GM12878 (cell line): ENCODE data around the gene TMEM208. TPM values are rescaled to one million over a fixed set of nuclear protein-coding genes. Genes with fewer than 3 reads are reported as not detected.

Experiments
- ATAC-seq: fragments of 200-7000 bp; cut with Tn5 transposase; 3 replicates; pipeline ENCODE4 v1.9.1; 2020; ENCODE audit warnings: mild to moderate bottlenecking, moderate library complexity
- BruUV-seq: library from RNA; stranded (reverse); fragments of 400-500 nt; replicated peaks from 2 replicates; lab custom pipeline; 2021; lab: Mats Ljungman, UMichigan
- CTCF ChIA-PET: fragments of 300-600 bp; sonication (Branson Sonifier 250); formaldehyde crosslinking; extraction: SDS; loops from one replicate; lab custom pipeline; 2021; ENCODE audit warnings: inconsistent platforms; lab: Yijun Ruan, JAX
- POLR2A ChIA-PET: fragments of 350-600 bp; formaldehyde crosslinking; extraction: SDS; loops from one replicate; lab custom pipeline; 2021; ENCODE audit warnings: inconsistent platforms; lab: Charles Lee
- RAD21 ChIA-PET: fragments of 300-600 bp; sonication (Branson Sonifier 250); formaldehyde crosslinking; loops from one replicate; lab custom pipeline; 2023; ENCODE audit warnings: antibody characterized with exemption; ENCODE audit not compliant: unreplicated experiment; lab: Charles Lee
- SMC1A ChIA-PET: fragments of 300-600 bp; sonication (Branson Sonifier 250); formaldehyde crosslinking; loops from one replicate; lab custom pipeline; 2023; ENCODE audit not compliant: unreplicated experiment, uncharacterized antibody; lab: Charles Lee
- DNase-seq: peaks from one replicate; pipeline ENCODE4 v3.0.0-alpha.2; 2011; ENCODE audit warnings: low read depth, low spot score
- FAIRE-seq: peaks from 3 replicates; lab custom pipeline; 2011; peaks lifted over from hg19 to GRCh38; lab: Jason Lieb, UNC
- H2AFZ ChIP-seq: 2 replicates; pipeline ENCODE4 v1.6.0; 2011; ENCODE audit warnings: low read depth, low read length, control low read depth; ENCODE audit not compliant: control insufficient read depth
- H3K27ac ChIP-seq: 2 replicates; pipeline ENCODE4 v1.5.1; 2011; ENCODE audit warnings: control low read depth; ENCODE audit not compliant: control insufficient read depth, insufficient read depth
- H3K27me3 ChIP-seq, 2 experiments: replicated peaks in 1 of 2; 2 replicates each; pipeline versions ENCODE4 v1.6.0 to v1.6.1; 2011; ENCODE audit warnings: low read length in 1 of 2; ENCODE audit not compliant: control insufficient read depth in 2 of 2, insufficient read depth in 2 of 2
- H3K36me3 ChIP-seq, 2 experiments: 2 replicates each; pipeline ENCODE4 v1.5.1; 2011; ENCODE audit warnings: low read length in 1 of 2; ENCODE audit not compliant: control insufficient read depth in 2 of 2, insufficient read depth in 2 of 2
- H3K4me1 ChIP-seq: 2 replicates; pipeline ENCODE4 v1.6.1; 2011; ENCODE audit warnings: mild to moderate bottlenecking, low read length, moderate library complexity, mixed read lengths; ENCODE audit not compliant: control insufficient read depth, insufficient read depth
- H3K4me2 ChIP-seq: 2 replicates; pipeline ENCODE4 v1.6.0; 2011; ENCODE audit warnings: control low read depth; ENCODE audit not compliant: control insufficient read depth, insufficient read depth
- H3K4me3 ChIP-seq: fragments of 200-600 bp; sonication (generic); 2 replicates; pipeline ENCODE4 v1.5.1; 2016
- H3K79me2 ChIP-seq: 2 replicates; pipeline ENCODE4 v1.6.0; 2011; ENCODE audit warnings: low read length; ENCODE audit not compliant: control insufficient read depth, insufficient read depth
- H3K9ac ChIP-seq: 2 replicates; pipeline ENCODE4 v1.8.0; 2011; ENCODE audit warnings: low read length, control low read depth, mixed read lengths; ENCODE audit not compliant: control insufficient read depth, insufficient read depth
- H3K9me3 ChIP-seq: replicated peaks from 3 replicates; pipeline ENCODE4 v1.5.1; 2011; ENCODE audit warnings: mild to moderate bottlenecking, low read length; ENCODE audit not compliant: control insufficient read depth, insufficient read depth
- H4K20me1 ChIP-seq: 2 replicates; pipeline ENCODE4 v1.6.0; 2011; ENCODE audit not compliant: control insufficient read depth, insufficient read depth
- ATF7 ChIP-seq: fragments of 450-650 bp; IDR thresholded peaks from 2 replicates; pipeline ENCODE4 v1.6.1; 2016; ENCODE audit warnings: low read depth, mild to moderate bottlenecking
- CREB1 ChIP-seq: IDR thresholded peaks from 2 replicates; pipeline ENCODE4 v1.6.1; 2012; ENCODE audit warnings: low read depth, mild to moderate bottlenecking, inconsistent platforms
- JUNB ChIP-seq: IDR thresholded peaks from 2 replicates; pipeline ENCODE4 v1.6.1; 2016; ENCODE audit warnings: antibody characterized with exemption, mild to moderate bottlenecking
- NR2F1 ChIP-seq: fragments of 450-650 bp; conservative IDR thresholded peaks from 2 replicates; pipeline ENCODE4 v1.6.1; 2017; ENCODE audit warnings: mild to moderate bottlenecking
- RFX5 ChIP-seq: IDR thresholded peaks from 2 replicates; pipeline ENCODE4 v1.6.1; 2011; ENCODE audit warnings: low read depth, low read length, improper control_type of control experiment
- TCF7 ChIP-seq: IDR thresholded peaks from 2 replicates; pipeline ENCODE4 v1.6.1; 2014; ENCODE audit warnings: antibody characterized with exemption, borderline replicate concordance
- WGBS: methylation state at CpG from one replicate; pipeline ENCODE4 v1.1.6; 2016; ENCODE audit warnings: low lambda C conversion rate; ENCODE audit not compliant: insufficient replicate concordance, insufficient coverage; ENCODE audit errors: missing lambda C conversion rate; 5-methylcytosine and 5-hydroxymethylcytosine counted together
- in situ Hi-C: fragments of 300-500 bp; cut with MboI; formaldehyde crosslinking; loops from 9 replicates; pipeline ENCODE4 v1.14.3; 2018; ENCODE audit warnings: mixed read lengths
- intact Hi-C: fragments of 100-400 bp; cut with micrococcal nuclease; formaldehyde crosslinking; loops from one replicate; pipeline ENCODE4 v1.14.2; 2022; ENCODE audit not compliant: unreplicated experiment
- polyA plus RNA-seq, 11 experiments: library from polyadenylated mRNA; depleted of rRNA in 4 of 11; unstranded in 6 of 11; stranded (reverse) in 5 of 11; fragments of >200 nt; fragmentation: Nextera tagmentation in 4 of 11; fragmentation: Illumina TruSeq in 1 of 11; extraction: Ambion mirVana in 4 of 11; extraction: Trizol in 1 of 11; gene quantifications; 1 replicate in 1 of 11; 2 replicates in 10 of 11; pipeline versions ENCODE4 v1.2.1 to v1.2.3, GENCODE V29; 2011 to 2016; ENCODE audit warnings: inconsistent platforms in 2 of 11, missing spikeins in 2 of 11, low read depth in 1 of 11
- total RNA-seq, 4 experiments: library from RNA; depleted of rRNA in 3 of 4; stranded (reverse); fragments of >200 nt in 3 of 4; fragmentation: Illumina TruSeq in 1 of 4; extraction: Trizol in 1 of 4; gene quantifications; 2 replicates each; pipeline versions ENCODE4 v1.2.1 to v1.2.3, GENCODE V29; 2013 to 2021
- TF ChIP-seq, protein P1 (sequence below): fragments of 450-650 bp; IDR thresholded peaks from 2 replicates; pipeline ENCODE4 v1.6.1; 2014; ENCODE audit warnings: mild to moderate bottlenecking
- TF ChIP-seq, protein P2 (sequence below): fragments of 450-650 bp; conservative IDR thresholded peaks from 2 replicates; pipeline ENCODE4 v1.6.1; 2017; ENCODE audit warnings: mild to moderate bottlenecking, moderate library complexity
- TF ChIP-seq, protein P3 (sequence below): IDR thresholded peaks from 2 replicates; pipeline ENCODE4 v1.6.1; 2011; ENCODE audit warnings: mild to moderate bottlenecking, low read depth, low read length, moderate library complexity; ENCODE audit not compliant: insufficient replicate concordance
- TF ChIP-seq, protein P4 (sequence below): IDR thresholded peaks from 2 replicates; pipeline ENCODE4 v1.6.1; 2012; ENCODE audit warnings: low read depth, low read length, improper control_type of control experiment

TMEM208 gene
- total and polyA plus RNA-seq, 10 of the 15 experiments (the other 5 are each of a cell fraction or from before 2014, with no cell fraction given), result 34.1 to 244 (median 54.1) TPM

DNA sequence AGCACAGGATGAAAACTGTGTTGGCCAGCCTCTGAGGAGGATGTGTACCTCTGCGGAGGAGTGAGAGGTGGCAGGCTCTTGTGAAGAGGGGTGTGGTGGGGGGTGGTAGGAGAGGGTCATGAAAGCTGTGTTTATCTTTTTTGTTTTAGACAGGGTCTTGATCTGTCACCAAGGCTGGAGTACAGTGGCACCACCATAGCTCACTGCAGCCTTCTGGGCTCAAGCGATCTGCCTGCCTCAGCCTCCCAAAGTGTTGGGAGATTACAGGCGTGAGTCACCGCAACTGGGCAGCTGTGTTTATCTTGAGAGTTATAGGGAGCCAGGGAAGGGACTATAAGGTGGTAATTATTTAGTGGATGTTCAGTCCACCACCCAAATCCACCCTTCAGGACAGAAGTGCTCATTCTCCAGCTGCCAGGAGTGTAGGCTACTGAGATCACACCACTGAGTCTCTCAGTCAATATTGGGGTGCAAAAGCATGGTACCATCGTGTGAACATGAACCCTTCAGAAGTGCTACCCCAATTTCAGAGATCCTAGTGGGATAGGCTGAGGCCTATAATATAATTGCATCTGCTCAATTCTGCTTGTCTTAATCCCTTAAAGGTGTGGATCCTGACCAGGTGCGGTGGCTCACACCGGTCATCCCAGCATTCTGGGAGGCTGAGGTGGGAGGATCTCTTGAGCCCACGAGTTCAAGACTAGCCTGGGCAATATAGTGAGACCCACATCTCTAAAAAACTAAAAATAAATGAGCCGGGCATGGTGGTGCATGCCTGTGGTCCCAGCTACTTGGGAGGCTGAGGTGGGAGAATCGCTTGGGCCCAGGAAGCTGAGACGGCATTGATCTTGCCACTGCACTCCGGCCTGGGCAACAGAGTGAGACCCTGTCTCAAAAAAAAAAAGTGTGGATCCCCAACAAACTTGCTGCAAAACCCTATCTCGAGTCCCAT, 36.2 kb upstream of the TMEM208 start:
- no peak for FAIRE-seq
- Histone ChIP-seq H3K4me1 (peaks cover 8% of the 10 kb centered on the region), H2AFZ (no peak overlapping the region; the same call in 1 of the 2 replicates), H3K36me3 (peaks cover 9 to 10% of the 10 kb centered on the region in 2 experiments), H3K4me3 (no peak overlapping the region), H3K9ac (no peak overlapping the region), H3K4me2 (no peak overlapping the region)
- ChIA-PET RAD21 (no interaction called here), SMC1A (interaction anchor here (0.7 to 1.1 kb wide), 2 partner anchors 33 to 148 kb away, joined by 3 read pairs; no protein-coding TSS in a partner anchor), CTCF (interaction anchor here (1.0 to 1.7 kb wide), 5 partner anchors 20 to 237 kb away, joined by 3 to 5 read pairs (median 4); partner anchors contain the start of genes NOL3 and TMEM208), POLR2A (interaction anchor here (1.4 kb wide), 1 partner anchor 36 kb away, joined by 5 read pairs; the partner anchor contains the start of gene TMEM208)
- no peak for ATAC-seq
- TF ChIP-seq ATF7, result no peak
- TF ChIP-seq RFX5, result no peak
- TF ChIP-seq, protein P1, sequence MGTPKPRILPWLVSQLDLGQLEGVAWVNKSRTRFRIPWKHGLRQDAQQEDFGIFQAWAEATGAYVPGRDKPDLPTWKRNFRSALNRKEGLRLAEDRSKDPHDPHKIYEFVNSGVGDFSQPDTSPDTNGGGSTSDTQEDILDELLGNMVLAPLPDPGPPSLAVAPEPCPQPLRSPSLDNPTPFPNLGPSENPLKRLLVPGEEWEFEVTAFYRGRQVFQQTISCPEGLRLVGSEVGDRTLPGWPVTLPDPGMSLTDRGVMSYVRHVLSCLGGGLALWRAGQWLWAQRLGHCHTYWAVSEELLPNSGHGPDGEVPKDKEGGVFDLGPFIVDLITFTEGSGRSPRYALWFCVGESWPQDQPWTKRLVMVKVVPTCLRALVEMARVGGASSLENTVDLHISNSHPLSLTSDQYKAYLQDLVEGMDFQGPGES, result no peak
- no peak for TF ChIP-seq TCF7
- TF ChIP-seq, protein P2, sequence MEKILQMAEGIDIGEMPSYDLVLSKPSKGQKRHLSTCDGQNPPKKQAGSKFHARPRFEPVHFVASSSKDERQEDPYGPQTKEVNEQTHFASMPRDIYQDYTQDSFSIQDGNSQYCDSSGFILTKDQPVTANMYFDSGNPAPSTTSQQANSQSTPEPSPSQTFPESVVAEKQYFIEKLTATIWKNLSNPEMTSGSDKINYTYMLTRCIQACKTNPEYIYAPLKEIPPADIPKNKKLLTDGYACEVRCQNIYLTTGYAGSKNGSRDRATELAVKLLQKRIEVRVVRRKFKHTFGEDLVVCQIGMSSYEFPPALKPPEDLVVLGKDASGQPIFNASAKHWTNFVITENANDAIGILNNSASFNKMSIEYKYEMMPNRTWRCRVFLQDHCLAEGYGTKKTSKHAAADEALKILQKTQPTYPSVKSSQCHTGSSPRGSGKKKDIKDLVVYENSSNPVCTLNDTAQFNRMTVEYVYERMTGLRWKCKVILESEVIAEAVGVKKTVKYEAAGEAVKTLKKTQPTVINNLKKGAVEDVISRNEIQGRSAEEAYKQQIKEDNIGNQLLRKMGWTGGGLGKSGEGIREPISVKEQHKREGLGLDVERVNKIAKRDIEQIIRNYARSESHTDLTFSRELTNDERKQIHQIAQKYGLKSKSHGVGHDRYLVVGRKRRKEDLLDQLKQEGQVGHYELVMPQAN, result no peak
- no peak for TF ChIP-seq CREB1
- no peak for TF ChIP-seq JUNB
- TF ChIP-seq, protein P3, sequence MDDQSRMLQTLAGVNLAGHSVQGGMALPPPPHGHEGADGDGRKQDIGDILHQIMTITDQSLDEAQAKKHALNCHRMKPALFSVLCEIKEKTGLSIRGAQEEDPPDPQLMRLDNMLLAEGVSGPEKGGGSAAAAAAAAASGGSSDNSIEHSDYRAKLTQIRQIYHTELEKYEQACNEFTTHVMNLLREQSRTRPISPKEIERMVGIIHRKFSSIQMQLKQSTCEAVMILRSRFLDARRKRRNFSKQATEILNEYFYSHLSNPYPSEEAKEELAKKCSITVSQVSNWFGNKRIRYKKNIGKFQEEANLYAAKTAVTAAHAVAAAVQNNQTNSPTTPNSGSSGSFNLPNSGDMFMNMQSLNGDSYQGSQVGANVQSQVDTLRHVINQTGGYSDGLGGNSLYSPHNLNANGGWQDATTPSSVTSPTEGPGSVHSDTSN, result no peak
- no peak for TF ChIP-seq NR2F1
- TF ChIP-seq, protein P4, sequence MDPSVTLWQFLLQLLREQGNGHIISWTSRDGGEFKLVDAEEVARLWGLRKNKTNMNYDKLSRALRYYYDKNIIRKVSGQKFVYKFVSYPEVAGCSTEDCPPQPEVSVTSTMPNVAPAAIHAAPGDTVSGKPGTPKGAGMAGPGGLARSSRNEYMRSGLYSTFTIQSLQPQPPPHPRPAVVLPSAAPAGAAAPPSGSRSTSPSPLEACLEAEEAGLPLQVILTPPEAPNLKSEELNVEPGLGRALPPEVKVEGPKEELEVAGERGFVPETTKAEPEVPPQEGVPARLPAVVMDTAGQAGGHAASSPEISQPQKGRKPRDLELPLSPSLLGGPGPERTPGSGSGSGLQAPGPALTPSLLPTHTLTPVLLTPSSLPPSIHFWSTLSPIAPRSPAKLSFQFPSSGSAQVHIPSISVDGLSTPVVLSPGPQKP, result no peak
- TF ChIP-seq, all 136 proteins: peak for 0
- BruUV-seq, result no TSS peak
- in situ Hi-C loops (no loop called here), intact Hi-C loops (no loop called here)
- Histone ChIP-seq H3K9me3 (no peaks in the 10 kb centered on the region), H3K79me2 (peaks cover 23% of the 10 kb centered on the region), H4K20me1 (peaks cover 4% of the 10 kb centered on the region), H3K27ac (no peak overlapping the region), H3K27me3 (no peaks in the 10 kb centered on the region)
- 67% methylated on average over 13 of the region's 13 CpGs for WGBS
- DNase-seq, result no peak
